ENCODE data around the gene NCOA1.

GRCh38 chr2:24580561-24580960 is 89.5 kb downstream of the NCOA1 start:
- TF ChIP-seq CTCF (IDR thresholded peaks at IDR 0.05), result no peak
- TF ChIP-seq POLR2AphosphoS5 (IDR thresholded peaks at IDR 0.05; ENCODE audit: low read depth, low read length), result no peak
- TF ChIP-seq REST (IDR thresholded peaks at IDR 0.05; ENCODE audit: insufficient read depth in 1 of 2, low read depth in 2 of 2, low read length in 1 of 2), result no peak
- TF ChIP-seq SIN3A (IDR thresholded peaks at IDR 0.05; ENCODE audit: borderline replicate concordance, insufficient read depth, low read depth, low read length), result no peak
- no peak for TF ChIP-seq TCF7L2 (IDR thresholded peaks at IDR 0.05; ENCODE audit: low read depth, low read length)

Measured in Panc1 (cell line).